Neuronal stem cell (in vitro differentiated cells): ENCODE results near the gene GPR107.

Experiments
- DNase-seq: peaks from one replicate; pipeline ENCODE4 v3.0.0-alpha.2; 2013; ENCODE audit warnings: low spot score
- H2AFZ ChIP-seq: one replicate; pipeline ENCODE4 v1.6.1; 2013; ENCODE audit warnings: mild to moderate bottlenecking, low read length, inconsistent platforms
- H2AK5ac ChIP-seq: 2 replicates; pipeline ENCODE4 v1.6.1; 2013; ENCODE audit warnings: low read depth, mild to moderate bottlenecking, inconsistent platforms, low read length, moderate library complexity, mixed read lengths
- H2BK120ac ChIP-seq: 2 replicates; pipeline ENCODE4 v1.6.1; 2013; ENCODE audit warnings: low read depth, mild to moderate bottlenecking, inconsistent platforms, low read length, moderate library complexity, mixed read lengths
- H2BK12ac ChIP-seq: one replicate; pipeline ENCODE4 v1.6.1; 2013; ENCODE audit warnings: low read length, inconsistent platforms
- H2BK15ac ChIP-seq: 2 replicates; pipeline ENCODE4 v1.6.1; 2013; ENCODE audit warnings: mild to moderate bottlenecking, low read length, inconsistent platforms, mixed read lengths
- H2BK5ac ChIP-seq: one replicate; pipeline ENCODE4 v1.6.1; 2013; ENCODE audit warnings: inconsistent platforms, mild to moderate bottlenecking, low read length, moderate library complexity
- H3K14ac ChIP-seq: one replicate; pipeline ENCODE4 v1.6.1; 2013; ENCODE audit warnings: low read length, inconsistent platforms
- H3K18ac ChIP-seq: 2 replicates; pipeline ENCODE4 v1.6.1; 2013; ENCODE audit warnings: low read length, inconsistent platforms
- H3K23ac ChIP-seq: 2 replicates; pipeline ENCODE4 v1.6.1; 2013; ENCODE audit warnings: low read depth, mild to moderate bottlenecking, mixed read lengths, low read length, inconsistent platforms; ENCODE audit not compliant: poor library complexity
- H3K27ac ChIP-seq: replicated peaks from 3 replicates; pipeline ENCODE4 v1.5.1; 2013; ENCODE audit warnings: low read length, inconsistent platforms
- H3K27me3 ChIP-seq, 3 experiments: 2 replicates each; pipeline ENCODE4 v1.6.1; 2013; ENCODE audit warnings: low read length in 3 of 3, mild to moderate bottlenecking in 2 of 3, inconsistent platforms in 1 of 3, low read depth in 1 of 3, mixed read lengths in 1 of 3, moderate library complexity in 1 of 3; ENCODE audit not compliant: control insufficient read depth in 3 of 3, insufficient read depth in 3 of 3
- H3K36me3 ChIP-seq, 2 donors: replicated peaks in 1 of 2; 2 replicates each; pipeline ENCODE4 v1.6.1; 2013; ENCODE audit warnings: low read length in 2 of 2; ENCODE audit not compliant: control insufficient read depth in 2 of 2, insufficient read depth in 2 of 2
- H3K4ac ChIP-seq: 2 replicates; pipeline ENCODE4 v1.6.1; 2013; ENCODE audit warnings: inconsistent platforms, mild to moderate bottlenecking, low read length, moderate library complexity
- H3K4me1 ChIP-seq, 2 donors: 1 replicate in 1 of 2; 2 replicates in 1 of 2; pipeline ENCODE4 v1.6.1; 2013; ENCODE audit warnings: low read length in 2 of 2, low read depth in 1 of 2; ENCODE audit not compliant: control insufficient read depth in 2 of 2, insufficient read depth in 1 of 2
- H3K4me2 ChIP-seq: one replicate; pipeline ENCODE4 v1.6.1; 2013; ENCODE audit warnings: mild to moderate bottlenecking, low read length, inconsistent platforms; ENCODE audit not compliant: insufficient read depth, poor library complexity, severe bottlenecking
- H3K4me3 ChIP-seq, 2 donors: 2 replicates each; pipeline ENCODE4 v1.5.1; 2013; ENCODE audit warnings: low read length in 2 of 2, mild to moderate bottlenecking in 2 of 2, inconsistent platforms in 1 of 2, moderate library complexity in 1 of 2
- H3K79me1 ChIP-seq: one replicate; pipeline ENCODE4 v1.6.1; 2013; ENCODE audit warnings: low read depth, mild to moderate bottlenecking, inconsistent platforms, low read length, moderate library complexity
- H3K9ac ChIP-seq: one replicate; pipeline ENCODE4 v1.6.1; 2013; ENCODE audit warnings: mild to moderate bottlenecking, low read depth, low read length, inconsistent platforms; ENCODE audit not compliant: poor library complexity
- H3K9me3 ChIP-seq, 2 donors: replicated peaks in 1 of 2; 2 replicates each; pipeline versions ENCODE3 to v1.6.1; 2013; ENCODE audit warnings: low read length in 2 of 2, mild to moderate bottlenecking in 2 of 2, inconsistent platforms in 1 of 2, low read depth in 1 of 2, mixed read lengths in 1 of 2, moderate library complexity in 1 of 2; ENCODE audit not compliant: control insufficient read depth in 2 of 2, insufficient read depth in 1 of 2
- H4K8ac ChIP-seq: one replicate; pipeline ENCODE4 v1.6.1; 2013; ENCODE audit warnings: low read depth, mild to moderate bottlenecking, inconsistent platforms, low read length, moderate library complexity
- H4K91ac ChIP-seq: one replicate; pipeline ENCODE4 v1.6.1; 2013; ENCODE audit warnings: low read length, low read depth, mild to moderate bottlenecking, inconsistent platforms; ENCODE audit not compliant: poor library complexity
- WGBS, 2 donors: extraction: QIAGEN DNeasy Blood & Tissue Kit; methylation state at CpG; one replicate each; pipeline ENCODE4 v1.1.7; 2013; ENCODE audit warnings: missing lambda C conversion rate in 2 of 2, mixed read lengths in 1 of 2; ENCODE audit not compliant: insufficient read length in 2 of 2, insufficient replicate concordance in 1 of 2; ENCODE audit errors: extremely low coverage in 2 of 2; 5-methylcytosine and 5-hydroxymethylcytosine counted together

The GPR107 gene

GRCh38 chr9:130174025-130174424 lies 120.3 kb downstream of the GPR107 start:
- Histone ChIP-seq H3K27me3 (peaks cover 0 to 15% (median 0%) of the 10 kb centered on the region in 3 experiments), H3K4me3 (peak overlapping the region in 1 of 2 donors; percentile 59), H3K27ac (no peak overlapping the region), H2BK5ac (no peak overlapping the region), H3K4me1 (peaks cover 10 to 25% of the 10 kb centered on the region in 2 donors), H3K4me2 (peak overlapping the region; percentile 99), H3K4ac (no peak overlapping the region), H3K9me3 (peaks cover 0 to 2% of the 10 kb centered on the region in 2 donors), H2AFZ (no peak overlapping the region), H2AK5ac (peak overlapping the region; percentile 94), H3K36me3 (peaks cover 3 to 6% of the 10 kb centered on the region in 2 donors), H4K8ac (peak overlapping the region; percentile 50), H3K14ac (no peak overlapping the region), H2BK120ac (no peak overlapping the region), H3K79me1 (peaks cover 18% of the 10 kb centered on the region), H3K23ac (peak overlapping the region; percentile 44), H2BK15ac (peak overlapping the region; percentile 90), H2BK12ac (no peak overlapping the region), H3K18ac (peak overlapping the region; percentile 86), H4K91ac (peak overlapping the region; percentile 92), H3K9ac (no peak overlapping the region)
- no CpG with 5 or more reads among the region's 9 CpGs for WGBS, 2 donors
- DNase-seq: no peak

- H3K9ac ChIP-seq: no peak overlapping the region
- no peaks in the 10 kb centered on the region for H3K9me3 ChIP-seq
- H3K14ac ChIP-seq: no peak overlapping the region
- H2AK5ac ChIP-seq: peak overlapping the region; percentile 81
- WGBS, 2 donors: no CpG with 5 or more reads among the region's 8 CpGs
- no peak for DNase-seq
- H2BK120ac ChIP-seq: no peak overlapping the region
- H3K27me3 ChIP-seq: peaks cover 0 to 11% (median 0%) of the 10 kb centered on the region in 3 experiments
- H3K4me3 ChIP-seq: no peak overlapping the region
- H3K36me3 ChIP-seq: peaks cover 3 to 6% of the 10 kb centered on the region in 2 donors
- H3K27ac ChIP-seq: no peak overlapping the region
- H3K23ac ChIP-seq: no peak overlapping the region
- H2AFZ ChIP-seq: no peak overlapping the region
- H3K4me2 ChIP-seq: no peak overlapping the region
- no peak overlapping the region for H2BK15ac ChIP-seq
- H4K8ac ChIP-seq: no peak overlapping the region
- H3K4me1 ChIP-seq: peaks cover 10 to 22% of the 10 kb centered on the region in 2 donors
- H3K18ac ChIP-seq: peak overlapping the region; percentile 76
- H2BK5ac ChIP-seq: no peak overlapping the region
- H3K4ac ChIP-seq: no peak overlapping the region
- H3K79me1 ChIP-seq: peaks cover 18% of the 10 kb centered on the region
- no peak overlapping the region for H4K91ac ChIP-seq
- no peak overlapping the region for H2BK12ac ChIP-seq
These were observed 121.2 kb downstream of the GPR107 start for GRCh38 chr9:130174920-130175321.

- H3K4me3 ChIP-seq: no peak overlapping the region
- no peak overlapping the region for H4K91ac ChIP-seq
- H4K8ac ChIP-seq: no peak overlapping the region
- H2BK15ac ChIP-seq: no peak overlapping the region
- peak overlapping the region; percentile 5 for H3K23ac ChIP-seq
- no peak overlapping the region for H2BK5ac ChIP-seq
- H2BK12ac ChIP-seq: no peak overlapping the region
- no peak overlapping the region for H2AFZ ChIP-seq
- peaks cover 10 to 22% of the 10 kb centered on the region in 2 donors for H3K4me1 ChIP-seq
- H3K9me3 ChIP-seq: no peaks in the 10 kb centered on the region
- H3K36me3 ChIP-seq: peaks cover 4 to 6% of the 10 kb centered on the region in 2 donors
- H3K4me2 ChIP-seq: no peak overlapping the region
- no peak overlapping the region for H2BK120ac ChIP-seq
- H3K27me3 ChIP-seq: peaks cover 0 to 10% (median 0%) of the 10 kb centered on the region in 3 experiments
- WGBS, 2 donors: no CpG with 5 or more reads among the region's 9 CpGs
- H3K4ac ChIP-seq: no peak overlapping the region
- H3K79me1 ChIP-seq: peaks cover 19% of the 10 kb centered on the region
- H3K27ac ChIP-seq: no peak overlapping the region
- DNase-seq: no peak
- peak overlapping the region; percentile 81 for H2AK5ac ChIP-seq
- peak overlapping the region; percentile 85 for H3K18ac ChIP-seq
- H3K14ac ChIP-seq: no peak overlapping the region
- H3K9ac ChIP-seq: no peak overlapping the region
These were observed 121.6 kb downstream of the GPR107 start for GRCh38 chr9:130175355-130175754.

GRCh38 chr9:130176760-130177159 lies 123.1 kb downstream of the GPR107 start:
- Histone ChIP-seq H3K9ac (no peak overlapping the region), H2BK15ac (no peak overlapping the region), H2AFZ (no peak overlapping the region), H3K79me1 (peaks cover 27% of the 10 kb centered on the region), H3K23ac (no peak overlapping the region), H4K91ac (no peak overlapping the region), H2BK120ac (no peak overlapping the region), H2BK12ac (no peak overlapping the region), H4K8ac (no peak overlapping the region), H2BK5ac (no peak overlapping the region), H3K27ac (no peak overlapping the region), H3K4me2 (no peak overlapping the region), H2AK5ac (no peak overlapping the region), H3K36me3 (peaks cover 6% of the 10 kb centered on the region in 2 donors), H3K14ac (no peak overlapping the region), H3K4me1 (peaks cover 5 to 16% of the 10 kb centered on the region in 2 donors), H3K18ac (no peak overlapping the region), H3K4me3 (no peak overlapping the region), H3K4ac (no peak overlapping the region), H3K9me3 (no peaks in the 10 kb centered on the region), H3K27me3 (peaks cover 0 to under 1% (median 0%) of the 10 kb centered on the region in 3 experiments)
- no peak for DNase-seq
- WGBS, 2 donors: no CpG with 5 or more reads among the region's 6 CpGs
